HepG2 (cell line): ENCODE measurements around the gene ANAPC2.
A peak's percentile ranks its signal among the peaks of the same experiment; 100 is the strongest.

Experiments used
- ATF4 ChIP-seq, 2 experiments: fragments of 450-650 bp in 1 of 2; sonication (generic) in 1 of 2; formaldehyde crosslinking; IDR thresholded peaks; 2 replicates each; pipeline versions ENCODE4 v1.5.0 to v1.8.0; 2020 to 2022; ENCODE audit warnings: mild to moderate bottlenecking in 1 of 2, missing genetic modification reagents in 1 of 2
- CTCF ChIP-seq: sonication (generic); formaldehyde crosslinking; IDR thresholded peaks from 2 replicates; pipeline ENCODE4 v1.5.0; 2020; ENCODE audit warnings: mild to moderate bottlenecking, missing genetic modification reagents, moderate library complexity
- MLX ChIP-seq: IDR thresholded peaks from 2 replicates; pipeline ENCODE4 v1.6.1; 2016
- NR1H2 ChIP-seq: sonication (generic); formaldehyde crosslinking; IDR thresholded peaks from 2 replicates; pipeline ENCODE4 v1.8.1; 2022; ENCODE audit warnings: low read depth, missing genetic modification reagents, borderline replicate concordance
- RAD51 ChIP-seq: fragments of 450-650 bp; IDR thresholded peaks from 2 replicates; pipeline ENCODE4 v1.6.1; 2016; ENCODE audit warnings: borderline replicate concordance
- RBAK ChIP-seq: sonication (generic); formaldehyde crosslinking; IDR thresholded peaks from 2 replicates; pipeline ENCODE4 v1.5.1; 2020; ENCODE audit warnings: mild to moderate bottlenecking, missing genetic modification reagents
- RFX1 ChIP-seq: fragments of 450-650 bp; IDR thresholded peaks from 2 replicates; pipeline ENCODE4 v1.6.1; 2017
- THRA ChIP-seq: sonication (generic); formaldehyde crosslinking; IDR thresholded peaks from 2 replicates; pipeline ENCODE4 v1.4.0; 2020; ENCODE audit warnings: missing genetic modification reagents, borderline replicate concordance
- ZFX ChIP-seq: sonication (generic); formaldehyde crosslinking; IDR thresholded peaks from 2 replicates; pipeline ENCODE4 v1.4.0; 2020; ENCODE audit warnings: mild to moderate bottlenecking, low read depth, missing genetic modification reagents, moderate library complexity
- ZNF407 ChIP-seq: sonication (generic); formaldehyde crosslinking; IDR thresholded peaks from one replicate; pipeline ENCODE4 v1.5.1; 2020; ENCODE audit warnings: mild to moderate bottlenecking, missing genetic modification reagents; ENCODE audit errors: not compliant biosample characterization
- ZNF772 ChIP-seq: sonication (generic); formaldehyde crosslinking; IDR thresholded peaks from 2 replicates; pipeline ENCODE4 v1.5.0; 2020; ENCODE audit warnings: mild to moderate bottlenecking, missing genetic modification reagents
- ZNF781 ChIP-seq: sonication (generic); formaldehyde crosslinking; IDR thresholded peaks from 2 replicates; pipeline ENCODE4 v1.5.1; 2020; ENCODE audit warnings: borderline replicate concordance, mild to moderate bottlenecking, missing genetic modification reagents; ENCODE audit errors: not compliant biosample characterization

- TF ChIP-seq ATF4 (CRISPR knock-in tag; IDR thresholded peaks at IDR 0.05), result no peak
- no peak for TF ChIP-seq CTCF (CRISPR knock-in tag)
- TF ChIP-seq ZNF772 (CRISPR knock-in tag), result no peak
- no peak for TF ChIP-seq RBAK (CRISPR knock-in tag)
- TF ChIP-seq ZNF407 (CRISPR knock-in tag), result no peak
- TF ChIP-seq ZNF781, result no peak
- no peak for TF ChIP-seq RFX1
- TF ChIP-seq ZFX, result no peak; the same call in 1 of the 2 replicates
- TF ChIP-seq THRA (CRISPR knock-in tag), result peak; percentile 16; the same call in 1 of the 2 replicates
- no peak for TF ChIP-seq RAD51
- no peak for TF ChIP-seq MLX (CRISPR knock-in tag)
- TF ChIP-seq NR1H2 (CRISPR knock-in tag), result no peak
These were observed 9.9 kb upstream of the ANAPC2 start for GRCh38 chr9:137198051-137198901.
